Measurements from ENCODE around the gene SLC16A14. TPM values are rescaled to one million over a fixed set of nuclear protein-coding genes. Genes with fewer than 3 reads are reported as not detected.

SLC16A14 gene
- total RNA-seq, 2 experiments from 2014 or later: 0.63 to 0.89 TPM

GRCh38 chr2:229993236-229993635, 75.5 kb downstream of the SLC16A14 start:
- POLR2A ChIA-PET: no interaction called here
- no peak for DNase-seq

More at GRCh38 chr2:229993236-229993635, 75.5 kb downstream of the SLC16A14 start:
- no peak overlapping the region for H3K27ac Mint-ChIP-seq
- Histone ChIP-seq H3K36me3 (ENCODE audit: insufficient read depth, low read length) (no peaks in the 10 kb centered on the region), H3K27me3 (ENCODE audit: control insufficient read depth in 1 of 2, insufficient read depth in 2 of 2, low read length in 2 of 2) (no peaks in the 10 kb centered on the region), H3K9me3 (ENCODE audit: control insufficient read depth in 1 of 2, insufficient read depth in 1 of 2, low read length in 2 of 2) (no peaks in the 10 kb centered on the region), H3K4me3 (ENCODE audit: low read length) (no peak overlapping the region), H3K4me1 (ENCODE audit: insufficient read depth, low read length) (no peaks in the 10 kb centered on the region), H3K27ac (ENCODE audit: low read depth in 1 of 2, low read length in 2 of 2) (no peak overlapping the region)
- H3K36me3 Mint-ChIP-seq (ENCODE audit: low read depth): no peaks in the 10 kb centered on the region
- H3K9me3 Mint-ChIP-seq: no peaks in the 10 kb centered on the region
- no peaks in the 10 kb centered on the region for H3K27me3 Mint-ChIP-seq
- intact Hi-C loops (cut with DNase I, micrococcal nuclease): no loop called here
- ATAC-seq (ENCODE audit: poor library complexity): no peak
- CTCF ChIA-PET: interaction anchor here (0.6 kb wide), 1 partner anchor 15 kb away, joined by 3 read pairs; no protein-coding TSS in a partner anchor
- no peak overlapping the region for H3K4me3 Mint-ChIP-seq
- TF ChIP-seq, protein P1, sequence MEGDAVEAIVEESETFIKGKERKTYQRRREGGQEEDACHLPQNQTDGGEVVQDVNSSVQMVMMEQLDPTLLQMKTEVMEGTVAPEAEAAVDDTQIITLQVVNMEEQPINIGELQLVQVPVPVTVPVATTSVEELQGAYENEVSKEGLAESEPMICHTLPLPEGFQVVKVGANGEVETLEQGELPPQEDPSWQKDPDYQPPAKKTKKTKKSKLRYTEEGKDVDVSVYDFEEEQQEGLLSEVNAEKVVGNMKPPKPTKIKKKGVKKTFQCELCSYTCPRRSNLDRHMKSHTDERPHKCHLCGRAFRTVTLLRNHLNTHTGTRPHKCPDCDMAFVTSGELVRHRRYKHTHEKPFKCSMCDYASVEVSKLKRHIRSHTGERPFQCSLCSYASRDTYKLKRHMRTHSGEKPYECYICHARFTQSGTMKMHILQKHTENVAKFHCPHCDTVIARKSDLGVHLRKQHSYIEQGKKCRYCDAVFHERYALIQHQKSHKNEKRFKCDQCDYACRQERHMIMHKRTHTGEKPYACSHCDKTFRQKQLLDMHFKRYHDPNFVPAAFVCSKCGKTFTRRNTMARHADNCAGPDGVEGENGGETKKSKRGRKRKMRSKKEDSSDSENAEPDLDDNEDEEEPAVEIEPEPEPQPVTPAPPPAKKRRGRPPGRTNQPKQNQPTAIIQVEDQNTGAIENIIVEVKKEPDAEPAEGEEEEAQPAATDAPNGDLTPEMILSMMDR (IDR thresholded peaks at IDR 0.05): no peak
- H3K4me1 Mint-ChIP-seq (ENCODE audit: low read depth): no peaks in the 10 kb centered on the region

Other genes starting within 250 kb of the SLC16A14 start
- gene TRIP12, start 146.9 kb downstream of the SLC16A14 start, total RNA-seq: 100 to 1,000 TPM; 151 to 178 TPM
- gene FBXO36, start 146.4 kb downstream of the SLC16A14 start, total RNA-seq: under 1 TPM; 0.52 to 0.84 TPM
- 10 to 100 TPM; 59.4 to 63.7 TPM for gene SP110, start 151.1 kb upstream of the SLC16A14 start, total RNA-seq
- 10 to 100 TPM; 51.2 to 55.1 TPM for gene SP140, start 156.8 kb upstream of the SLC16A14 start, total RNA-seq

Measured in CD4-positive, alpha-beta T cell (primary cell).